Heart right ventricle (tissue), 16 donors: ENCODE results near the gene FAM120A. TPM values are rescaled to one million over a fixed set of nuclear protein-coding genes. Genes with fewer than 3 reads are reported as not detected.
A peak's percentile ranks its signal among the peaks of the same experiment; 100 is the strongest.

Source experiments
- ATAC-seq, 8 donors: fragments of 200-7000 bp; cut with Tn5 transposase; one replicate each; pipeline ENCODE4 v1.9.1; 2020; ENCODE audit warnings: mild to moderate bottlenecking in 8 of 8, moderate library complexity in 8 of 8, moderate number of reproducible peaks in 1 of 8
- DNase-seq, 2 donors: peaks; one replicate each; pipeline ENCODE4 v3.0.0-alpha.2; 2020
- H3K27ac ChIP-seq, 10 donors: fragments of 200-600 bp; sonication (generic) in 2 of 10; one replicate each; pipeline versions ENCODE4 v1.5.0 to v1.8.0; 2020 to 2022; ENCODE audit warnings: mild to moderate bottlenecking in 3 of 10
- H3K27me3 ChIP-seq, 7 donors: fragments of 200-600 bp; one replicate each; pipeline ENCODE4 v1.8.0; 2021 to 2022; ENCODE audit warnings: mild to moderate bottlenecking in 2 of 7
- H3K36me3 ChIP-seq, 9 donors: fragments of 200-600 bp; sonication (generic) in 1 of 9; one replicate each; pipeline versions ENCODE4 v1.5.0 to v1.8.0; 2020 to 2022; ENCODE audit warnings: mild to moderate bottlenecking in 2 of 9
- H3K4me1 ChIP-seq, 9 donors: fragments of 200-600 bp; sonication (generic) in 1 of 9; one replicate each; pipeline versions ENCODE4 v1.5.0 to v1.8.0; 2020 to 2022; ENCODE audit warnings: mild to moderate bottlenecking in 4 of 9
- H3K4me3 ChIP-seq, 10 donors: fragments of 200-600 bp; sonication (generic) in 2 of 10; one replicate each; pipeline versions ENCODE4 v1.5.0 to v1.8.0; 2020 to 2022; ENCODE audit warnings: mild to moderate bottlenecking in 7 of 10, moderate library complexity in 2 of 10
- H3K9me3 ChIP-seq, 11 donors: fragments of 200-600 bp in 10 of 11; sonication (generic) in 2 of 11; one replicate each; pipeline versions ENCODE4 v1.5.0 to v1.8.0; 2013 to 2022; ENCODE audit warnings: mild to moderate bottlenecking in 2 of 11, control low read depth in 1 of 11, moderate library complexity in 1 of 11
- WGBS, 2 donors: extraction: QIAGEN DNeasy Blood & Tissue Kit; methylation state at CpG; one replicate each; pipeline ENCODE4 v1.1.7; 2013; ENCODE audit warnings: inconsistent platforms in 1 of 2; 5-methylcytosine and 5-hydroxymethylcytosine counted together
- intact Hi-C, 10 donors: fragments of 100-400 bp; cut with DNase I; formaldehyde crosslinking; loops; one replicate each; pipeline versions ENCODE4 v1.11.1 to v1.14.2; 2022
- polyA plus RNA-seq, 2 donors: library from polyadenylated mRNA; stranded (reverse); fragments of 200-250 nt; gene quantifications; one replicate each; pipeline ENCODE4 v1.2.3, GENCODE V29; 2013
- total RNA-seq, 10 donors: library from RNA; stranded (reverse); fragmentation: NEBNext Ultra II Directional in 3 of 10; extraction: Animal tissue kit (Norgen Biotek cat#: 25700) in 3 of 10; gene quantifications; one replicate each; pipeline versions ENCODE4 v1.2.1 to v1.2.4, GENCODE V29; 2021 to 2023
- TF ChIP-seq, protein P1 (sequence below), 9 donors: fragments of 200-600 bp; sonication (generic) in 2 of 9; IDR thresholded peaks; one replicate each; pipeline versions ENCODE4 v1.5.0 to v1.8.0; 2021 to 2022; ENCODE audit warnings: antibody characterized with exemption in 9 of 9, mild to moderate bottlenecking in 5 of 9, moderate library complexity in 1 of 9
- donor health status: Arrhythmogenic right ventricular cardiomyopathy.
- donor health status: ischemic (EF 13 %, LVEDD 7.1; RV severe dilation, severe dysfunction).
- donor health status: healthy with polysubstance abuse.
- donor health status: DM: no; HTN: yes; CAD: no.
- donor health status: DM: no; HTN: no; CAD: no.
- donor health status: ischemic (EF 25% LVEDD 6.9; RV normal size, moderate dysfunction).
- donor health status: ischemic (EF 25% LVEDD 5.7; RV mildly dilated, moderate dysfunction).
- donor health status: healthy.
- donor health status: DM: yes; HTN: yes; CAD: no.
- donor health status: Ischemic cardiomyopathy.
- donor health status: ischemic (EF 35%, LVEDD 5.7; RV mildly dilated, moderate dysfunction).
- donor health status: nonischemic (EF 11% LVEDD 7.7; RV severe dilation, severe dysfunction).
- donor health status: DM: yes; HTN: yes; CAD: no.
- donor health status: PGD.
- donor health status: ischemic (EF 29% LVEDD 5.4; RV normal size, mild dysfunction).
- donor health status: nonischemic (EF 23%, LVEDD 6.1; RV moderate dilation, normal function).

FAM120A gene
- total and polyA plus RNA-seq, 12 donors, result 42.2 to 126 (median 104) TPM

DNA sequence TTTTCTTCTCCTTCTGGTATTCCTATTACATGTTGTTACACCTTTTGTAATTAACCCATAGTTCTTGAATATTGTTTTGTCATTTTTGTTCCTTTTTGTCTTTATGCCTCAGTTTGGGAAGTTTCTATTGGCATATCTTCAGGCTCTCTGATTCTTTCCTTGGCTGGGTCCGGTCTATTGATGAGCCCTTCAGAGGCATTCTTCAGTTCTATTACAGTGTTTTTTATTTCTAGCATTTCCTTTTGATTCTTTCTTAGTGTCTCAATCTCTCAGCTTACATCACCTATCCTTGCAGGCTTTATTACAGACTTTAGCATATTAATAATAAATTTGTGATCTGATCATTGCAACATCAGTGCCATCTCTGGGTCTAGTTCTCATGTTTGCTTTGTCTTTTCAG, 158.7 kb downstream of the FAM120A start:
- no peak for ATAC-seq
- Histone ChIP-seq H3K4me3 (no peak overlapping the region), H3K36me3 (no peaks in the 10 kb centered on the region), H3K9me3 (peaks cover 0 to 58% (median 17%) of the 10 kb centered on the region in 11 donors), H3K27me3 (no peaks in the 10 kb centered on the region), H3K27ac (no peak overlapping the region), H3K4me1 (peaks cover 0 to 26% (median 12%) of the 10 kb centered on the region in 9 donors)
- intact Hi-C loops, result no loop called here
- TF ChIP-seq, protein P1, sequence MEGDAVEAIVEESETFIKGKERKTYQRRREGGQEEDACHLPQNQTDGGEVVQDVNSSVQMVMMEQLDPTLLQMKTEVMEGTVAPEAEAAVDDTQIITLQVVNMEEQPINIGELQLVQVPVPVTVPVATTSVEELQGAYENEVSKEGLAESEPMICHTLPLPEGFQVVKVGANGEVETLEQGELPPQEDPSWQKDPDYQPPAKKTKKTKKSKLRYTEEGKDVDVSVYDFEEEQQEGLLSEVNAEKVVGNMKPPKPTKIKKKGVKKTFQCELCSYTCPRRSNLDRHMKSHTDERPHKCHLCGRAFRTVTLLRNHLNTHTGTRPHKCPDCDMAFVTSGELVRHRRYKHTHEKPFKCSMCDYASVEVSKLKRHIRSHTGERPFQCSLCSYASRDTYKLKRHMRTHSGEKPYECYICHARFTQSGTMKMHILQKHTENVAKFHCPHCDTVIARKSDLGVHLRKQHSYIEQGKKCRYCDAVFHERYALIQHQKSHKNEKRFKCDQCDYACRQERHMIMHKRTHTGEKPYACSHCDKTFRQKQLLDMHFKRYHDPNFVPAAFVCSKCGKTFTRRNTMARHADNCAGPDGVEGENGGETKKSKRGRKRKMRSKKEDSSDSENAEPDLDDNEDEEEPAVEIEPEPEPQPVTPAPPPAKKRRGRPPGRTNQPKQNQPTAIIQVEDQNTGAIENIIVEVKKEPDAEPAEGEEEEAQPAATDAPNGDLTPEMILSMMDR (IDR thresholded peaks at IDR 0.05), result no peak
- 94 to 100% methylated on average over 1 of the region's 1 CpG for WGBS, 2 donors
- no peak for DNase-seq

DNA sequence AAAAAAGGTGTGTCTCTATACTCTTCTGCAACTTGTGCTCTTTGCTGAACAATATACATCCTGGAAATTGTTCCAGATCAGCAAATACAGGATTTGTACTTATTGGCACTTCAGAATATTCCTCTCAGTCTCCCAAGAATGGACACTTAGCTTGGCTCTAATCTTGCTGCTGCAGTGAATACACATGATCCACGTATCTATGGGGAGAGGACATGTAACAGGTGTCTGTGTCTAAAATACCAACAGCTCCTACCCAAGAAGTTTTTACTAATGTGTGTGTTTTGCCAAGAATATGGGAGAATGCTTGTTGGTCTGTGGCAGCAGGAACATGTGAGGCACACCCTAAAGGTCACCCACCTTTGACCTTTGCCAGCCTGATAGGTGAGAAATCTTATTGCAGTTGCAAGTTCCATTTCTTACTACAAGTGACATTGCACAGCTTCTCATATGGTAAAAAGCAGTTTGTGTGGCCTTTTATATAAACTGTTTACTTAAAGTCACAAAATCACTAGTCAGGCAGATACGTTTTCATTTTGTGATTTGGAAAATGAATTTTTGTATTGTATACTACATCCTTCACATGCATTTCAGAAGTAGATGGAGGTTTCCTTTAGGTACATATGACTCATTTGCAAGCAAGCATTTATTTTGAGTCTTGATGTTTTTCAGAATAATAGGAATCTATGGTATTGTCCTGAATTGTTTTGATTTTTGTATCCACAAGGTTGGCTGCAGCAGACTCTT, 160.7 kb downstream of the FAM120A start:
- no peak for DNase-seq
- TF ChIP-seq, protein P1 (IDR thresholded peaks at IDR 0.05), result no peak
- no peak overlapping the region for H3K4me3 ChIP-seq
- no peaks in the 10 kb centered on the region for H3K36me3 ChIP-seq
- H3K27me3 ChIP-seq, result no peaks in the 10 kb centered on the region
- ATAC-seq, result no peak
- no peak overlapping the region for H3K27ac ChIP-seq
- H3K4me1 ChIP-seq, result peaks cover 3 to 36% (median 18%) of the 10 kb centered on the region in 9 donors
- WGBS, 2 donors, result 68 to 73% methylated on average over 2 of the region's 2 CpGs
- peaks cover 0 to 39% (median 17%) of the 10 kb centered on the region in 11 donors for H3K9me3 ChIP-seq
- intact Hi-C loops, result no loop called here

DNA sequence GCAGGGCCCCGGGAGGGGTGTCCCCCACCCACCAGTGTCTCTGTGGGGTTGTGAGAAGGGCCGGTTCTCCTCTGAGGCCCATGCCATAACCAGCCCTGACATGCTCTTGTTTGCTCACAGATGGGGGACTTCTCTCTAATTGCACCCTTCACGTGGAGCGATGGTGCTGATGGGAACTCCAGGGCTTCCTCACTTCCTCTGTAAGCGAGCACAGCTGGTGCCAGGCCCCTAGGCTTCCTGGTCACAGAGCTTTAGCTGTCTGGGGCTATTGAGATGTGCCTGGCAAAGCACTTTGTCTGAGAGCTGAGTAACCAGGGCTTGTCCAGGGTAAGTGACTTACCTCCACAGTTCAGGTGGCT, 161.3 kb downstream of the FAM120A start:
- TF ChIP-seq, protein P1 (IDR thresholded peaks at IDR 0.05), result no peak
- Histone ChIP-seq H3K27ac (no peak overlapping the region), H3K4me3 (no peak overlapping the region), H3K27me3 (no peaks in the 10 kb centered on the region), H3K36me3 (peaks cover 0 to 2% (median 0%) of the 10 kb centered on the region in 9 donors), H3K4me1 (peaks cover 3 to 41% (median 22%) of the 10 kb centered on the region in 9 donors), H3K9me3 (peaks cover 0 to 34% (median 17%) of the 10 kb centered on the region in 11 donors)
- ATAC-seq (peak in 4 of 8 donors; percentile 11 to 58 (median 28)), DNase-seq (no peak)
- intact Hi-C loops, result no loop called here
- 53 to 76% methylated on average over 5 of the region's 5 CpGs for WGBS, 2 donors

DNA sequence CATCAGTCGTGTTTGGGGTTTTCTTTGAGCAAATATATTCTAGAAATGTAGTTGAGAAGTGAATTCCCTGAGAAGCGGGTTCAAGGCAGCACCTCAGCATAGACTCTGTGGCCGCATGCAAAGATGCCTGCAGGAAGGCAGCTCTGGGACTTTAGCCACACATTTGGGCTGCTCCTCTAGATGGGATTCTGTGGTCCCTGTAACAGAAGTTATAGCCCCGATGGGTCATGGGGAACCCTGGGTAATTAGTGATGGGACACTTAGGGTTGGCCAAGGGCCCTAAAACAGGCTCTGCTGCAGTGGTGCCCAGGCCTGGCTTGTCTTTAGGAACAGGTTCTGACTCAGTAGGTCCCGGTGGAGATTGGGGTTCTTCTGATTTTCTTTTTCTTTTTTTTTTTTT, 161.7 kb downstream of the FAM120A start:
- intact Hi-C loops, result no loop called here
- H3K9me3 ChIP-seq, result peaks cover 0 to 30% (median 17%) of the 10 kb centered on the region in 11 donors
- DNase-seq (no peak), ATAC-seq (no peak)
- H3K27me3 ChIP-seq, result no peaks in the 10 kb centered on the region
- WGBS, 2 donors, result 91 to 93% methylated on average over 5 of the region's 5 CpGs
- H3K4me3 ChIP-seq, result no peak overlapping the region
- TF ChIP-seq, protein P1 (IDR thresholded peaks at IDR 0.05), result no peak
- H3K36me3 ChIP-seq, result peaks cover 0 to 6% (median 0%) of the 10 kb centered on the region in 9 donors
- no peak overlapping the region for H3K27ac ChIP-seq
- H3K4me1 ChIP-seq, result peaks cover 3 to 45% (median 22%) of the 10 kb centered on the region in 9 donors
